OCI-M1 (cell line): ENCODE measurements around the gene APH1B.

Experiments used
- DNase-seq: peaks from one replicate; lab custom pipeline; 2025; lab: John Stamatoyannopoulos, UW

APH1B gene

GRCh38 chr15:63353261-63353660 is 75.9 kb downstream of the APH1B start:
- no peak for DNase-seq

GRCh38 chr15:63353887-63354286 is 76.5 kb downstream of the APH1B start:
- no peak for DNase-seq

- no peak for DNase-seq
Measured at GRCh38 chr15:63354821-63355650, 77.6 kb downstream of the APH1B start.

GRCh38 chr15:63357061-63357460 is 79.7 kb downstream of the APH1B start:
- no peak for DNase-seq

GRCh38 chr15:63357731-63358130 is 80.3 kb downstream of the APH1B start:
- no peak for DNase-seq

- DNase-seq, result no peak
Measured at GRCh38 chr15:63358241-63359029, 81.0 kb downstream of the APH1B start.
